Astrocyte of the spinal cord (primary cell): ENCODE measurements around the gene MYH7.

Experiments used
- DNase-seq: peaks from one replicate; pipeline ENCODE4 v3.0.0; 2011; ENCODE audit warnings: low read depth, low spot score
- H3K4me3 ChIP-seq: 2 replicates; pipeline ENCODE4 v1.5.1; 2011; ENCODE audit warnings: low read depth, mild to moderate bottlenecking, low read length, moderate library complexity
- in situ Hi-C: cut with HindIII; loops from 2 replicates; pipeline ENCODE4 v1.10.0; 2017; ENCODE audit warnings: low sequenced_read_pairs
- TF ChIP-seq, protein P1 (sequence below): IDR thresholded peaks from 2 replicates; pipeline ENCODE4 v1.5.1; 2012; ENCODE audit warnings: low read depth, mild to moderate bottlenecking, low read length, inconsistent platforms

The MYH7 gene

DNA sequence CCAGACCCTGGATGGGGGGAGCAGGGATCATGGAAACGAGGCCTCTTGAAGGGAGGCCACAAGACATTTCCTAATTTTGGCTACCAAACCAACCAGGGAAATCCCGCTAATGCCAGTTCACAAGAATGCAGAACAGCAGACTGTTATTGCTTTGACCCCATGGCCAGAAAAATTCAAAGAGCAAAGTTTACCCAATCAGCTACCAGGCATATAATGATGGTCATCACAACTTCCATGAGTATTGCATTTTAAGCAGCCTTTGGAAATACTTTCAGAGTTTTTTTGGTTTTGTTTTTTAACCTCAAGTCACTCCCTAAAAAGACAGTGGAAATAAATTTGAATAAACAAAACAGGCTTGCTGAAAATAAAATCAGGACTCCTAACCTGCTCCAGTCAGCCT lies 63.0 kb downstream of the MYH7 start, which contains the start of gene IL25:
Gene IL25 (plus strand): TSS at position 301 of the 400 bp plus-strand sequence.
- H3K4me3 ChIP-seq, result no peak within 1 kb of the TSS
- in situ Hi-C loops, result no loop called here

DNA sequence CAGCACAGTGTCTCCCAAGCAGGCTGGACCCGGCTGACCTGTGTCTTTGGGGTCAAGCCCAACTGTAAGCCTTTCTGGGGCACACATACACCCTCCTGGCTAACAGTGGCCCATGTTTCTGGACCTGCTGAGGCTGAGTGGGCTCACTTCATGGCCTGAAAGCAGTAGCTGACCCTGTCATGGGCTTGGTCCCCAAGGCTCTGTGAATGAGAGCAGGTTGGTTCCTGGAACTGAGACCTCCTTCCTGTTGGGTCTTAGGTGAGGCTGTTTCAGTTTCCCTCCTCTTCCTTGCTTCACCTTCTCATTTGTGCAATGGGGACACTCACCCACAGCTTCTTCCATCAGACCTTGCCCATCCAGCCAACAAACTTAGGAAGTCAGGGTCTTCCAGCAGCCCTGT lies 63.6 kb downstream of the MYH7 start:
- no peak overlapping the region for H3K4me3 ChIP-seq
- no peak for DNase-seq
- in situ Hi-C loops, result no loop called here
- TF ChIP-seq, protein P1, sequence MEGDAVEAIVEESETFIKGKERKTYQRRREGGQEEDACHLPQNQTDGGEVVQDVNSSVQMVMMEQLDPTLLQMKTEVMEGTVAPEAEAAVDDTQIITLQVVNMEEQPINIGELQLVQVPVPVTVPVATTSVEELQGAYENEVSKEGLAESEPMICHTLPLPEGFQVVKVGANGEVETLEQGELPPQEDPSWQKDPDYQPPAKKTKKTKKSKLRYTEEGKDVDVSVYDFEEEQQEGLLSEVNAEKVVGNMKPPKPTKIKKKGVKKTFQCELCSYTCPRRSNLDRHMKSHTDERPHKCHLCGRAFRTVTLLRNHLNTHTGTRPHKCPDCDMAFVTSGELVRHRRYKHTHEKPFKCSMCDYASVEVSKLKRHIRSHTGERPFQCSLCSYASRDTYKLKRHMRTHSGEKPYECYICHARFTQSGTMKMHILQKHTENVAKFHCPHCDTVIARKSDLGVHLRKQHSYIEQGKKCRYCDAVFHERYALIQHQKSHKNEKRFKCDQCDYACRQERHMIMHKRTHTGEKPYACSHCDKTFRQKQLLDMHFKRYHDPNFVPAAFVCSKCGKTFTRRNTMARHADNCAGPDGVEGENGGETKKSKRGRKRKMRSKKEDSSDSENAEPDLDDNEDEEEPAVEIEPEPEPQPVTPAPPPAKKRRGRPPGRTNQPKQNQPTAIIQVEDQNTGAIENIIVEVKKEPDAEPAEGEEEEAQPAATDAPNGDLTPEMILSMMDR, result no peak

More for the DNA sequence above, 63.0 kb downstream of the MYH7 start, which contains the start of gene IL25:
- DNase-seq, result no peak
- TF ChIP-seq, protein P1, result no peak

DNA sequence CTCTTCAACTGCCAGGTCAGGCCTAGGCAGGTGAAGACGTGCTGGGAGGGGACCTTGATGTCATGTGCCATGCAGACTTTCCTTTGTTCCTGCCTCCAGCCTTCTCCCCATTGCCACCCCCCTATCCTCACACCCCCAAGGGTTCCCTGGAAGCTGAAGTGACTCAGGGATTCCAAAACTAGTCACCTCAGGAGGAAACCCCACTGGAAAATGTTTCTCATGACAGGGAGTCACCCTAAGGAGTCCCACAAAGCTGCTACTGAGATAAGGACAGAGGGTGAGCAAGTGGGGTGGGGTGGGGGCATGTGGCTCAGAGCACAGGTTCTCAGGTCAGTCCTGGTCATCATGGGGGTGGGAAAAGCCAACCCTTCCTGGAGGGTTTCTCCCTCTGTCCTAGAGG lies 65.2 kb downstream of the MYH7 start:
- TF ChIP-seq, protein P1, result no peak
- DNase-seq, result no peak
- in situ Hi-C loops, result no loop called here
- no peak overlapping the region for H3K4me3 ChIP-seq

DNA sequence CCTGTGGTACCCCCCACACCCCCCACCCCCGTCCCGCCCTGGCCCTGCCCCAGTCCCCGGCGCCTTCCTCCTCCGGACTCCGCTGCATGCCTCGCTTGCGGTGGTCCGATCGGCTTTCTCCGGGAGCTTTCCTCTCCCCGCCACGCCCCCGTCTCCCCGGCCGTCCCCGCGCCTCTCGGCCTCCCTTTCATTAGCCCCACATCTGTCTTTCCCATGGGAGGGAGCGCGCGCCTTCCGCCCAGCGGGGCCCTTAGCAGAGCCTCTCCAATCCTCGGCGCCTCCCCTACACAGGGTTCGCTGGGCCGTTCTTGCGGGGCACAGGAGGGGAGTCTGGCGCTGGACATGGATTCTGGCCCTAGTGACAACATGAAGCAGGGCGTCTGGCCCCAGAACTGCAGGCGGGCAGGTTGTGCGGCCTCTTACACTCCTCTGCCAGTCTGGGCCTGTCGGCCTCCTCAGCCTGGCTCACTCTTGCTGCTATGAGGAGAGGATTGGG lies 69.0 kb downstream of the MYH7 start:
- H3K4me3 ChIP-seq, result peak overlapping the region; percentile 40
- TF ChIP-seq, protein P1, result no peak
- in situ Hi-C loops, result no loop called here

DNA sequence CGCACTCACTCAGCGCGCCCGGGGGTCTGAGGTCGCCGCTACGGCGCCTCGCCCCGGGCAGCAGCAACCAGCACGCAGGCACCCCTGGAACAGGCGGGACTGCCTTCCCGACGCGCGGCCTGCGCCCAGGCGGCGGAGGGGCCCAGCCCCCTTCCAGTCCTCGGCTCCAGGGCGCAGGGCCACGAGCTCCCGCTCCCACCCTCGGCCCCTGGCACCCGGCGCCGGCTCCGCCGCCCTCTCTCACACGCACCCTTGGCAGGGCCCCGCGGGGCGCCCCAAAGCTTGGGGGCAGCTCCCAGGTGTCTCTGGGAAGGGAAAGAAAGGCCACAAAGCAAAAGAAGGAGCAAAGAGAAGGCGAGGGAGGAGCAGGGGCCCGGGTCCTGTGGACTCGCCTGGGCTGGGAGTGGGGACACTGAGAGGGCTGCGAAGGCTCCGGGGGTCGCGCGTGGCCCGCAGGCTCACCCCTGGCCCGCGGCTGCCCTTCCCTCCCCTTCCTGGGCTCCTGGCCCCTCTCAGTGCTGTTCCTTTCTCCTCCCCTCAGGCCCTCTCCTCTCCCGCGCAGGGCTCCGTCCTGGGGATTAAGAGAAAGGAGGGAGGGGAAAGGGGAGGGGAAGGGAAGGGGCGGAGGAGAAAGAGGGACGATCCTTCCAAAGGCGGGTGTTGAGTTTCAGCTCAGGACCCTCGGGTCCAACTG lies 69.6 kb downstream of the MYH7 start:
- TF ChIP-seq, protein P1, result no peak
- peak; percentile 45 for DNase-seq
- in situ Hi-C loops, result no loop called here
- peak overlapping the region; percentile 40 for H3K4me3 ChIP-seq

More for the DNA sequence above, 69.0 kb downstream of the MYH7 start:
- peak; percentile 49 for DNase-seq

DNA sequence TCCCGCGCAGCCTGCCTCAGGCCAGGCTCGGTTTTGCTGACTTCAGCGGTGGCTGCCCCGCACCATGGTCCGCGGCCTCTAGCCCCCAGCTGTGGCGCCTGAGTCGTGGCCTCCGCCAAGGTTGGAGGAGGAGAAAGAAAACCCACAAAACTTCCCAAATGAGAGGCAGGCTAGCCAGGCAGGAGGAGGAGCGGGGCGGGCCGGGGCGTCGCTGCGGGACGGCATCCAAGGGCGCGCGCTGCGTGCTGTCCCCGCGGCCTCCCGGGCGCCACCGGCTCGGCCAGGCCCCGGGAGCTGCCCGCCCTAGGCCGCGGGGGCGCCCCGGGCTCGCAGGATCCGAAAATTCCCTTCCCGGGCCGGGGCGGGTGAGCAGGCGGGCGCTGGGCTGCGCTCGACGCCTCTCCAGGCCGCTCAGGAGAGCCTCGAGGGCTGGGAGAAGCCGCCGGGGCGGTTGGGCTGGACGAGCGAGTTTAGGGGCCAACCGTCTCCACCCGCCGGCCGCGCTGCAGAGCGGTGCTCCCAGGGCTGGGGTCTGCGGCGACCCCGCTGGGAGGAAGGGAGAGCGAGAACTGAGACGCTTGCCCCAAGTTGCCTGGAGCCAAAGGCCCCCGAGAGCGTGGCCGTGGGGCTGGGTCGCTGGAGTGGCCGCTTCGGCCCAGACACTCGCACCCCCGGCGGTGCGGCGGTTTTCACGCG lies 70.3 kb downstream of the MYH7 start, which contains the start of gene EFS:
Gene EFS (minus strand): TSS at position 137 of the 696 bp plus-strand sequence. CDS start 147 bp downstream, outside the sequence.
- peak; percentile 13 for DNase-seq
- in situ Hi-C loops, result no loop called here
- TF ChIP-seq, protein P1, result no peak
- H3K4me3 ChIP-seq, result peak within 1 kb of the TSS; percentile 43
